ENCODE data around the gene SLC6A15. TPM values are rescaled to one million over a fixed set of nuclear protein-coding genes. Genes with fewer than 3 reads are reported as not detected.

SLC6A15 gene
- total and polyA plus RNA-seq, 2 experiments from 2014 or later, result 2.2 to 6.2 TPM

DNA sequence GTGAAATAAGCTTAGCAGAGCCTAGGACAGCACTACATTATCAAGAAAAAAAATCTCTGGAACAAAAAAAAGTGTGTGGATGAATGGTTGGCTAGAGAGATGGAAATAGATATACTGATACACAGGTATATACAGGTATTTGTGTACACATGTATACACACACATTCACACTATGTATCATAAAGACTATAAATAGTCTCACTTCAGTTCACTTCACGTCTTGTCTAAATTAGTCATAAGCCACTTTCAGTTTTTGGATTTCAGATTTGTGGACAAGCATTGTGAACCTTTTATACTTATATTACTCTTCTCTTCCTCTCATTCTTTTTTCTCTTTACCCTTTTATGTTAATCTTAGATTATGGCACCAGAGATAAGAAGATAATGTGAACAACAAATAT lies 41.8 kb upstream of the SLC6A15 start:
- Histone ChIP-seq H3K36me3 (replicated peaks; ENCODE audit: insufficient read depth, low read depth) (no peaks in the 10 kb centered on the region), H3K9me3 (ENCODE audit: low read depth) (no peaks in the 10 kb centered on the region), H3K27me3 (no peaks in the 10 kb centered on the region), H4K20me1 (ENCODE audit: insufficient read depth, poor library complexity, severe bottlenecking) (no peaks in the 10 kb centered on the region), H3K79me2 (no peaks in the 10 kb centered on the region), H3K4me1 (ENCODE audit: insufficient read depth) (no peaks in the 10 kb centered on the region), H3K4me3 (no peak overlapping the region), H3K9me2 (replicated peaks; ENCODE audit: insufficient read depth) (no peaks in the 10 kb centered on the region), H2AFZ (no peak overlapping the region), H3K27ac (no peak overlapping the region), H3K4me2 (no peak overlapping the region)
- no peak for DNase-seq (ENCODE audit: low spot score)
- WGBS (ENCODE audit: low lambda C conversion rate, missing lambda C conversion rate), result 67% methylated on average over 1 of the region's 1 CpG
- TF ChIP-seq EZH2phosphoT487 (IDR thresholded peaks at IDR 0.05; ENCODE audit: low read depth, severe bottlenecking, unreplicated experiment) (no peak), EZH2 (IDR thresholded peaks at IDR 0.05; ENCODE audit: borderline replicate concordance) (no peak)
- TF ChIP-seq, protein P1, sequence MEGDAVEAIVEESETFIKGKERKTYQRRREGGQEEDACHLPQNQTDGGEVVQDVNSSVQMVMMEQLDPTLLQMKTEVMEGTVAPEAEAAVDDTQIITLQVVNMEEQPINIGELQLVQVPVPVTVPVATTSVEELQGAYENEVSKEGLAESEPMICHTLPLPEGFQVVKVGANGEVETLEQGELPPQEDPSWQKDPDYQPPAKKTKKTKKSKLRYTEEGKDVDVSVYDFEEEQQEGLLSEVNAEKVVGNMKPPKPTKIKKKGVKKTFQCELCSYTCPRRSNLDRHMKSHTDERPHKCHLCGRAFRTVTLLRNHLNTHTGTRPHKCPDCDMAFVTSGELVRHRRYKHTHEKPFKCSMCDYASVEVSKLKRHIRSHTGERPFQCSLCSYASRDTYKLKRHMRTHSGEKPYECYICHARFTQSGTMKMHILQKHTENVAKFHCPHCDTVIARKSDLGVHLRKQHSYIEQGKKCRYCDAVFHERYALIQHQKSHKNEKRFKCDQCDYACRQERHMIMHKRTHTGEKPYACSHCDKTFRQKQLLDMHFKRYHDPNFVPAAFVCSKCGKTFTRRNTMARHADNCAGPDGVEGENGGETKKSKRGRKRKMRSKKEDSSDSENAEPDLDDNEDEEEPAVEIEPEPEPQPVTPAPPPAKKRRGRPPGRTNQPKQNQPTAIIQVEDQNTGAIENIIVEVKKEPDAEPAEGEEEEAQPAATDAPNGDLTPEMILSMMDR (IDR thresholded peaks at IDR 0.05; ENCODE audit: poor library complexity), result no peak

DNA sequence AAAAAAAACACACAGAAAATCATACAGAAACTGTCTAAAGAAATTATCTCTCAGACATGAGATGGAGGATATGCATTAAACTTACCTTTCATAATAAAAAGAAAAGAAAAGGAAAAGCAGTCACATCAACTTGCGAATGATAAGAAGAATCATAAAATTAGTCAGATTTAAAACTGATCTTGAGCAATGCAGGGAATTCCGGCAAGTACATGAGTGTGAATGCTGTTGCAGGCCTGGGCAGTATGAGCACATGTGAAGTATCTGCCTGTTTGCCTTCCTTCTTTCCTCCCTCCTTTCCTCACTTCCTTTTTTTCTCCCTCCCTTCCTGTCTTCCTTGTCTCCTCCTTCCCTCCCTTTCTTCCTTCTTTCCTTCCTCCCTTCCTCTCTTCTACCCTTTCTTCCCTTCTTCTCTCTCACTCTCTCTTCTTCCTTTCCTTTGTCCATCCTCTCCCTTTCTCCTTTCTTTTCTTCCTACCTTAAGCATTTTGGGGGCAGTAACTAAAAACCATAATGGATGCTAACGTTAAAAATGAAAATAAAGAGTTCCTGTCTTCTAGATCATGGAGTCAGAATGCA lies 38.5 kb upstream of the SLC6A15 start:
- Histone ChIP-seq H4K20me1 (ENCODE audit: insufficient read depth, poor library complexity, severe bottlenecking) (no peaks in the 10 kb centered on the region), H2AFZ (no peak overlapping the region), H3K9me3 (ENCODE audit: low read depth) (no peaks in the 10 kb centered on the region), H3K9me2 (replicated peaks; ENCODE audit: insufficient read depth) (no peaks in the 10 kb centered on the region), H3K4me1 (ENCODE audit: insufficient read depth) (no peaks in the 10 kb centered on the region), H3K4me3 (no peak overlapping the region), H3K27me3 (no peaks in the 10 kb centered on the region), H3K79me2 (no peaks in the 10 kb centered on the region), H3K27ac (no peak overlapping the region), H3K36me3 (replicated peaks; ENCODE audit: insufficient read depth, low read depth) (no peaks in the 10 kb centered on the region), H3K4me2 (no peak overlapping the region)
- 77% methylated on average over 3 of the region's 3 CpGs for WGBS (ENCODE audit: low lambda C conversion rate, missing lambda C conversion rate)
- no peak for DNase-seq (ENCODE audit: low spot score)
- no peak for TF ChIP-seq EZH2phosphoT487 (IDR thresholded peaks at IDR 0.05; ENCODE audit: low read depth, severe bottlenecking, unreplicated experiment)
- TF ChIP-seq, protein P1 (IDR thresholded peaks at IDR 0.05; ENCODE audit: poor library complexity), result no peak
- TF ChIP-seq EZH2 (IDR thresholded peaks at IDR 0.05; ENCODE audit: borderline replicate concordance), result no peak

- TF ChIP-seq, protein P1 (IDR thresholded peaks at IDR 0.05; ENCODE audit: poor library complexity), result no peak
- TF ChIP-seq EZH2phosphoT487 (IDR thresholded peaks at IDR 0.05; ENCODE audit: low read depth, severe bottlenecking, unreplicated experiment), result no peak
- TF ChIP-seq EZH2 (IDR thresholded peaks at IDR 0.05; ENCODE audit: borderline replicate concordance), result no peak
- no peaks in the 10 kb centered on the region for H3K36me3 ChIP-seq (replicated peaks; ENCODE audit: insufficient read depth, low read depth)
- no peaks in the 10 kb centered on the region for H4K20me1 ChIP-seq (ENCODE audit: insufficient read depth, poor library complexity, severe bottlenecking)
- no peak overlapping the region for H2AFZ ChIP-seq
- H3K27me3 ChIP-seq, result no peaks in the 10 kb centered on the region
- no peak overlapping the region for H3K4me2 ChIP-seq
- H3K27ac ChIP-seq, result no peak overlapping the region
- 72% methylated on average over 2 of the region's 2 CpGs for WGBS (ENCODE audit: low lambda C conversion rate, missing lambda C conversion rate)
- no peaks in the 10 kb centered on the region for H3K9me2 ChIP-seq (replicated peaks; ENCODE audit: insufficient read depth)
- H3K79me2 ChIP-seq, result no peaks in the 10 kb centered on the region
- no peaks in the 10 kb centered on the region for H3K4me1 ChIP-seq (ENCODE audit: insufficient read depth)
- H3K9me3 ChIP-seq (ENCODE audit: low read depth), result no peaks in the 10 kb centered on the region
- no peak for DNase-seq (ENCODE audit: low spot score)
- H3K4me3 ChIP-seq, result no peak overlapping the region
These were observed 34.2 kb upstream of the SLC6A15 start for GRCh38 chr12:84946753-84947152.
